Left lung (tissue), 10 donors: ENCODE measurements around the gene PUDP. TPM values are rescaled to one million over a fixed set of nuclear protein-coding genes. Genes with fewer than 3 reads are reported as not detected.

ENCODE experiments used
- ATAC-seq: fragments of 200-7000 bp; cut with Tn5 transposase; one replicate; pipeline ENCODE4 v1.9.1; 2020; ENCODE audit warnings: moderate library complexity
- DNase-seq, 4 donors: peaks; one replicate each; pipeline ENCODE4 v3.0.0-alpha.2; 2013 to 2020
- H3K27ac ChIP-seq, 2 donors: fragments of 200-600 bp; sonication (generic) in 1 of 2; one replicate each; pipeline versions ENCODE4 v1.5.0 to v1.8.0; 2020 to 2021
- H3K27me3 ChIP-seq, 2 donors: fragments of 200-600 bp; sonication (generic) in 1 of 2; one replicate each; pipeline versions ENCODE4 v1.5.0 to v1.8.0; 2020 to 2021
- H3K36me3 ChIP-seq, 2 donors: fragments of 200-600 bp; sonication (generic) in 1 of 2; one replicate each; pipeline versions ENCODE4 v1.5.0 to v1.8.0; 2020 to 2021
- H3K4me1 ChIP-seq, 2 donors: fragments of 200-600 bp; one replicate each; pipeline ENCODE4 v1.8.0; 2021
- H3K4me3 ChIP-seq, 2 donors: fragments of 200-600 bp; sonication (generic) in 1 of 2; one replicate each; pipeline versions ENCODE4 v1.5.0 to v1.8.0; 2020 to 2021; ENCODE audit warnings: mild to moderate bottlenecking in 1 of 2
- H3K9me3 ChIP-seq, 2 donors: fragments of 200-600 bp; sonication (generic) in 1 of 2; one replicate each; pipeline versions ENCODE4 v1.5.0 to v1.8.0; 2020 to 2021
- intact Hi-C, 2 donors: fragments of 100-400 bp; cut with DNase I; formaldehyde crosslinking; loops; one replicate each; pipeline versions ENCODE4 v1.11.2 to v1.14.2; 2022
- polyA plus RNA-seq, 6 donors: library from polyadenylated mRNA; unstranded; fragments of 120-200 nt; gene quantifications; one replicate each; pipeline ENCODE4 v1.2.1, GENCODE V29; 2013; ENCODE audit not compliant: insufficient read length in 6 of 6
- total RNA-seq, 2 donors: library from RNA; stranded (reverse); fragmentation: NEBNext Ultra II Directional; extraction: Animal tissue kit (Norgen Biotek cat#: 25700); gene quantifications; one replicate each; pipeline ENCODE4 v1.2.1, GENCODE V29; 2021
- TF ChIP-seq, protein P1 (sequence below), 2 donors: fragments of 200-600 bp; sonication (generic) in 1 of 2; IDR thresholded peaks; one replicate each; pipeline versions ENCODE4 v1.5.0 to v1.8.0; 2021; ENCODE audit warnings: antibody characterized with exemption in 2 of 2
- donor health status: DM: no; HTN: yes; CAD: no.
- donor health status: DM: no; HTN: no; CAD: no.

Gene PUDP
- total and polyA plus RNA-seq, 8 donors, result 9.8 to 26.1 (median 14.1) TPM

DNA sequence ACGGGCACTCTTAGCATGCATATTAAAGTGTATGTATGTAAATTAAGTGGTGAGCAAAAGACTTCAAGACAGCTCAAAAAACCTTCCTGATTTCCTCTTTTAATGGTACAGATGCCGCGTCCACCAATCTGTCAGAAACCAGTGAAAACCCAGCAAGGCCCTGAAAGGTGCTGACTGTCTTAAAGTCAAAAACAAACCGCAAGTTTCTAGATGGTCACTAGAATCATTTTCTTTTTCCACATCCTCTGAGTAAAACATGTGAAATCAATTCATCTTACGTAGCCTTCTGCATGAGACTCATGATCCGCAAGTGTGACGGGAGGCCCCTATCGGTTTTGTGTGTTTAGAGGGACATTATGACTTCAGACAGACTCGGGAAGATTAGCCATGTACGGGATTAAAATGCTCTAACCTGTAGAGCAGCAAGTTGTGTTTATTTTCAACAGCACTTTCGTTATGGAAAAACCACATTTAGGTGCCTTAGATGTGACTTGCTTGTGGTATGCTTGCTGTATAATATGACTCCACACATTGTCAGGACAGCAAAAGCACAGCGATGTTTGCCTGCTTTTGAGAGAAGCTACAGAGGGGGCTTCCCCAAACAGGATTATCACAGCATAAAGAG, 88.6 kb downstream of the PUDP start:
- Histone ChIP-seq H3K27me3 (no peaks in the 10 kb centered on the region), H3K27ac (no peak overlapping the region), H3K9me3 (no peaks in the 10 kb centered on the region), H3K36me3 (no peaks in the 10 kb centered on the region), H3K4me3 (no peak overlapping the region), H3K4me1 (no peaks in the 10 kb centered on the region)
- TF ChIP-seq, protein P1, sequence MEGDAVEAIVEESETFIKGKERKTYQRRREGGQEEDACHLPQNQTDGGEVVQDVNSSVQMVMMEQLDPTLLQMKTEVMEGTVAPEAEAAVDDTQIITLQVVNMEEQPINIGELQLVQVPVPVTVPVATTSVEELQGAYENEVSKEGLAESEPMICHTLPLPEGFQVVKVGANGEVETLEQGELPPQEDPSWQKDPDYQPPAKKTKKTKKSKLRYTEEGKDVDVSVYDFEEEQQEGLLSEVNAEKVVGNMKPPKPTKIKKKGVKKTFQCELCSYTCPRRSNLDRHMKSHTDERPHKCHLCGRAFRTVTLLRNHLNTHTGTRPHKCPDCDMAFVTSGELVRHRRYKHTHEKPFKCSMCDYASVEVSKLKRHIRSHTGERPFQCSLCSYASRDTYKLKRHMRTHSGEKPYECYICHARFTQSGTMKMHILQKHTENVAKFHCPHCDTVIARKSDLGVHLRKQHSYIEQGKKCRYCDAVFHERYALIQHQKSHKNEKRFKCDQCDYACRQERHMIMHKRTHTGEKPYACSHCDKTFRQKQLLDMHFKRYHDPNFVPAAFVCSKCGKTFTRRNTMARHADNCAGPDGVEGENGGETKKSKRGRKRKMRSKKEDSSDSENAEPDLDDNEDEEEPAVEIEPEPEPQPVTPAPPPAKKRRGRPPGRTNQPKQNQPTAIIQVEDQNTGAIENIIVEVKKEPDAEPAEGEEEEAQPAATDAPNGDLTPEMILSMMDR (IDR thresholded peaks at IDR 0.05), result no peak
- DNase-seq (no peak), ATAC-seq (no peak)
- intact Hi-C loops, result no loop called here

DNA sequence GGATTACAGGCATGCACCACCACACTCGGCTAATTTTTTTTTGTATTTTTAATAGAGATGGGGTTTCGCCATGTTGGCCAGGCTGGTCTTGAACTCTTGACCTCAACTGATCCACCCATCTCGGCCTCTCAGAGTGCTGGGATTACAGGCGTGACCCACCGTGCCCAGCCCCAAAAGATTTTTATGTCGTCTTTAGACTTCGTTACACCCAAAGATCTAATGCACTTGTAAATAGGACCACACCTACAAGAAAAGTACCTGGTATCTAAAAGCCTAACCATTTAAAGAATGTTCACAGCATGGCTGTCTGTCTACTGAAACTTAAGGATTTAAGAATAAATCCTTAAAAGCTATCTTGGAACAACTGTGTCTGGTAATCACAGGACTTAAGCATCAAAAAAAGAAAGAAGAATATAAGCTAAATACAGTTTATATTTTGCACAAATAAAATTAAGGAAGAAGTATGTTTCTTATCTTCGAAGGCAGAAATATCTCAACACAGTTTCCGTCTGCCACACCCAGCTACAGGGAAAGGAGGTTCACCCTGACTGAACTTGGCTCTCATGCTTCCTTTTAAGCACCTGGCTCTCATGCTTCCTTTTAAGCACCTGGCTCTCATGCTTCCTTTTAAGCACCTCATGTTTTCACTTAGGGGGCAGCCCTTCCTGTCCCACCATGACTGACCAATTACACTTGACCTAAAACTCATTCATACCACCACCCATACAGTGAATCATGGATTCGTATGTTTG, 92.4 kb downstream of the PUDP start:
- Histone ChIP-seq H3K9me3 (no peaks in the 10 kb centered on the region), H3K4me3 (no peak overlapping the region), H3K27ac (peak overlapping the region in 1 of 2 donors; percentile 26), H3K4me1 (no peaks in the 10 kb centered on the region), H3K27me3 (no peaks in the 10 kb centered on the region), H3K36me3 (no peaks in the 10 kb centered on the region)
- ATAC-seq (peak; percentile 91), DNase-seq (no peak)
- intact Hi-C loops, result no loop called here
- TF ChIP-seq, protein P1 (IDR thresholded peaks at IDR 0.05), result no peak

DNA sequence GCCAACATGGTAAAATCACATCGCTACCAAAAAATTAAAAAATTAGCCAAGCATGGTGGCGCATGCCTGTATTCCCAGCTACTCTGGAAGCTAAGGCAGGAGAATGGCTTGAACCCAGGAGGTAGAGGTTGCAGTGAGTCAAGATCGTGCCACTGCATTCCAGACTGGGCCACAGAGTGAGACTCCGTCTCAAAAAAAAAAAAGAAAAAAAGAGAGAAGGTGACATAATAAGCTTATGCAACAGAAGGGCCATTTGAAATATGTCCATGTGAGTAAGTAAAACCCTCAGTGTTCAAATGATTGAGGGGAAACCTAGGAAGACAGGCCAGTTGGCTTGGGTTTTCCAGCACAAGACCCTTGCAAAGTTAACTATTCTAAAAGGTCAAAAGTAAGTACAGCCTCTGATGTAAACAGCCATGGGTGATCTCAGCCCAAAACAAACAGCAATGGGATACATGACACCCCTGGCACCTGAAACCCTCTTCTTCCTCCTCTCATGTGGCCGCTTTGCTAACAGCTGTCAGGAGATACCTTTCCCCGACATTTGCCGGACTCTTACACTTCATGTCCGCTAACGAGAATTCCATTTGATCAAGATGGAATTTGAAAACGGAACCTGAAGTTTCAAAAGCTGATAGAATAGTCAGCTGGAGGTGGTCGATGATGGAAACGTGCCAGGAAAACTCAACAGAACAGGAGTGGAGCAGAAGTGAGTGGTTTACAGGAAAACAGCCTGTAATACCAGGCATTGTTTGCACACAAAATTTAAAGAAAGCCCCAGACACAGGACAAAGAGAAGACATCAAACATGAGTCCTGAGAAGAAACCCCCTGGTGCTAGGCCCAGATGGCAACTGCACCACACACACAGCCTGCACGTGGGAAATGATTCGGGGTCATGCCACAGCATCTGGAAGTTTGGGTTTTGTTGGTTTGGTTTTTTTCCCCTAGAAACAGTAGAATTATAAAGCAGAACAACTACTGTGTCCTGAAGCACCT, 93.4 kb downstream of the PUDP start:
- Histone ChIP-seq H3K36me3 (peaks cover 0 to 5% of the 10 kb centered on the region in 2 donors), H3K27ac (no peak overlapping the region), H3K27me3 (no peaks in the 10 kb centered on the region), H3K4me3 (no peak overlapping the region), H3K9me3 (no peaks in the 10 kb centered on the region), H3K4me1 (no peaks in the 10 kb centered on the region)
- ATAC-seq, result no peak
- DNase-seq, result no peak
- intact Hi-C loops, result no loop called here
- TF ChIP-seq, protein P1 (IDR thresholded peaks at IDR 0.05), result no peak

DNA sequence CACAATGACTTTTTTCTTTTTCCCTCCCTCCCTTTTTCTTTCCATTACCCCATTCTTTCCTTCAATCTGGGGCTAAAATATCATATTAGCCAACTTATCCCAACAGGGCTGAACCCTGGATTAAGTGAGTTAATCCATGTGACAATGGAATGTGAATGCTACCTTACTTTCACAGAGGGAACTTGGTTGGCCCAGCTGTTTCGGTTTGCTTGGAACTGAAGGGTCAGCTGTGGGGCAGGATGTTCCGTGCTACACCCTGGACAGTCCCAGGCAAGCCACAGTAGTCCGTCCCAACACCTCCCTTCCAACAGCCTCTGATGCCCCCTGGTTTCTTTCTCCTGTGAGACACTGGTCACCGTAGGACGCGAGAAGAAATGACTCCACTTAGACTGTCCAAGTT, 95.4 kb downstream of the PUDP start:
- H3K4me1 ChIP-seq, result no peaks in the 10 kb centered on the region
- TF ChIP-seq, protein P1 (IDR thresholded peaks at IDR 0.05), result no peak
- H3K4me3 ChIP-seq, result no peak overlapping the region
- DNase-seq (no peak), ATAC-seq (no peak)
- no peaks in the 10 kb centered on the region for H3K27me3 ChIP-seq
- intact Hi-C loops, result no loop called here
- H3K27ac ChIP-seq, result no peak overlapping the region
- H3K36me3 ChIP-seq, result peaks cover 0 to 5% of the 10 kb centered on the region in 2 donors
- no peaks in the 10 kb centered on the region for H3K9me3 ChIP-seq
